ENCODE measurements around the gene UBE2F.

Gene UBE2F

DNA sequence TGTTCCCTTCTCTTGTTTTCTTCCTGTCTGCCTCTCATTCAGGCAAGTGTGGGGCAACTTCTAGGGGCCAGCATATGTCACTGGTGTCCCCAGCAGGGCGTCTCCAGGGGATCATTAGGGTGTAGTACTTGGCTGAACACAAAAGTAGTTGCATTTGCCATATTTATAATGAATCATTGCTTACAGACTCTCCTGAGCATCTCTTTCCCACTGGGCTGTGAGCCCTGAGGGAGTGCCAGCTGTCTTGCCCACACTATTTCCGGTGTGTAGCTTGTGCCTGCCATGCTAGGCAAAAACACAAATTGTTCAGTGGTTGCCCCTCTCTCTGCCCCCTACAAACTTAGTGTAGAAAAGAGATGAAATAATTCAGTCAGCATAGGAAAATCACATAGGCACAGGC lies 53.1 kb downstream of the UBE2F start:
- Histone ChIP-seq H3K27me3 (ENCODE audit: control insufficient read depth in 1 of 2, insufficient read depth in 2 of 2, low read length in 2 of 2) (no peaks in the 10 kb centered on the region), H3K4me3 (ENCODE audit: low read length in 2 of 2) (no peak overlapping the region), H3K9me3 (ENCODE audit: control insufficient read depth in 2 of 2, low read length in 2 of 2) (no peaks in the 10 kb centered on the region), H3K9ac (ENCODE audit: low read length in 2 of 2) (no peak overlapping the region), H3K4me1 (ENCODE audit: control insufficient read depth, insufficient read depth, low read length) (no peaks in the 10 kb centered on the region), H3K36me3 (ENCODE audit: control insufficient read depth in 2 of 2, insufficient read depth in 2 of 2, low read length in 2 of 2) (peaks cover 4 to 11% of the 10 kb centered on the region in 2 donors), H3K27ac (ENCODE audit: low read length) (no peak overlapping the region)

DNA sequence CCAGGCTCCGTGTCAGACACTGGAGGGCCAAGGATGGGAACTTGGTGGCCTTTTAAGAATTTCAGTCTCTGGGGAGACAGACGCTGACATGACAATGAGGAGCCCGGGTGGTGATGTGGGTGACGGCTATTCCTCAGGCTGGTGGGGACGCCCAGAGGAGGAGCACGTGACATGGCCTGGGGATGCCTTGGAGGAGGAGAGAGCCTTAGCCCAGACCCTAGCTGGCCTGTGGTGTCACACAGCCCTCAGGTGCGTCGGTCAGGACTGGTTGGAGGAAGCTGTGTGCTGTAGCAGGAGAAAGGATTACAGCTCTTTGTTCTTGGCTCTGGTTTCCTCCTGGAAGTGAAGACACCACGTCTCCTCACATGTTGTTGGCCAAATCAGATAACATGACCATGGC lies 54.0 kb downstream of the UBE2F start:
- H3K4me3 ChIP-seq (ENCODE audit: low read length in 2 of 2) = no peak overlapping the region
- peaks cover 6 to 15% of the 10 kb centered on the region in 2 donors for H3K36me3 ChIP-seq (ENCODE audit: control insufficient read depth in 2 of 2, insufficient read depth in 2 of 2, low read length in 2 of 2)
- no peaks in the 10 kb centered on the region for H3K9me3 ChIP-seq (ENCODE audit: control insufficient read depth in 2 of 2, low read length in 2 of 2)
- no peak overlapping the region for H3K9ac ChIP-seq (ENCODE audit: low read length in 2 of 2)
- H3K27me3 ChIP-seq (ENCODE audit: control insufficient read depth in 1 of 2, insufficient read depth in 2 of 2, low read length in 2 of 2) = no peaks in the 10 kb centered on the region
- H3K4me1 ChIP-seq (ENCODE audit: control insufficient read depth, insufficient read depth, low read length) = no peaks in the 10 kb centered on the region
- no peak overlapping the region for H3K27ac ChIP-seq (ENCODE audit: low read length)

DNA sequence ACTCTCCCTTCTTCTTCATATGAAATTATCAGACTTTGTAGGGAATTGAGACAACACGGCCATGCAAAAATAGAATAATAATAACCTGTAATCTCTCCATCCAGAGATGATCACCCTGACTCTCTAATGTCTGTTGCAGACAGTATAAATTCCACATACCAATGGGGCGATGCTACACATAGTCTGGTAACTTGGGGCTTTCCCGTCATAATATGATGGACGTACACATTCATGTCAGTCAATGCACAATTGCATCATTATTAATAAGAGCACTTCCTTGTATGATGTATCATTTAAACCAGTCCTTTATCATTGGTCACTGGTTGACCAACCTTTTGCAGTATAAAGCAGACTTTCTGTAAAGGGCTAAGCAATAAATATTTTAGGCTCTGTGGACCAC lies 54.5 kb downstream of the UBE2F start:
- no peaks in the 10 kb centered on the region for H3K27me3 ChIP-seq (ENCODE audit: control insufficient read depth in 1 of 2, insufficient read depth in 2 of 2, low read length in 2 of 2)
- no peaks in the 10 kb centered on the region for H3K9me3 ChIP-seq (ENCODE audit: control insufficient read depth in 2 of 2, low read length in 2 of 2)
- H3K27ac ChIP-seq (ENCODE audit: low read length) = no peak overlapping the region
- H3K36me3 ChIP-seq (ENCODE audit: control insufficient read depth in 2 of 2, insufficient read depth in 2 of 2, low read length in 2 of 2) = peaks cover 6 to 15% of the 10 kb centered on the region in 2 donors
- H3K4me3 ChIP-seq (ENCODE audit: low read length in 2 of 2) = no peak overlapping the region
- H3K9ac ChIP-seq (ENCODE audit: low read length in 2 of 2) = no peak overlapping the region
- H3K4me1 ChIP-seq (ENCODE audit: control insufficient read depth, insufficient read depth, low read length) = no peaks in the 10 kb centered on the region

DNA sequence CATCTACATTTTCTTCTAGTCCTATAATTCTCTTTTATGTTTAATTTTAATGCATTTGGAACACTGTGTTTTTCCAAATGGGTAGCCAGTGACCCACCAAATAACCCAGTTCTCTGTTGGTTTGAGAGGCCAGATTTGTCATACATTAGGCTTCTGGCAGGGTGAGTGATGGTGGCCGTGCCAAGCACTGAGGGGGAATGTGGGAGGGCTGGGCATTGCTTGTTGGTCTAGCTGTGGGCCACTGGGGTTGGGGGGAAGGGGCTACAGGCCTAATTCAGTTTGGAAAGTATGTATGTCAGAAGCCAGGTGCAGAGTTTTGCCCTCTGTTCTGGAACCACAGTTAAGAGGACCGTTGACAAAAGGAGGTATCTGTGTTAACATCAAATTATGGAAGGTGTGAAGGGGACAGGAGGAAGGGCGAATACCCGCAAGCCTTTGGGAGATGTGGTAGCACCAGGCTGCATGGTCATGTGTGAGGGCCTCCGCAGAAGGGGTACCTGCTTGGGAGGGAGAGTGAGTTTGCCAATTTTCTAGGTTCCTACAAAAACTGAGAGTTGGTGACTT lies 55.9 kb downstream of the UBE2F start:
- no peaks in the 10 kb centered on the region for H3K9me3 ChIP-seq (ENCODE audit: control insufficient read depth in 2 of 2, low read length in 2 of 2)
- H3K4me1 ChIP-seq (ENCODE audit: control insufficient read depth, insufficient read depth, low read length) = no peaks in the 10 kb centered on the region
- H3K9ac ChIP-seq (ENCODE audit: low read length in 2 of 2) = no peak overlapping the region
- H3K4me3 ChIP-seq (ENCODE audit: low read length in 2 of 2) = no peak overlapping the region
- H3K36me3 ChIP-seq (ENCODE audit: control insufficient read depth in 2 of 2, insufficient read depth in 2 of 2, low read length in 2 of 2) = peaks cover 6 to 15% of the 10 kb centered on the region in 2 donors
- H3K27me3 ChIP-seq (ENCODE audit: control insufficient read depth in 1 of 2, insufficient read depth in 2 of 2, low read length in 2 of 2) = no peaks in the 10 kb centered on the region
- H3K27ac ChIP-seq (ENCODE audit: low read length) = no peak overlapping the region

DNA sequence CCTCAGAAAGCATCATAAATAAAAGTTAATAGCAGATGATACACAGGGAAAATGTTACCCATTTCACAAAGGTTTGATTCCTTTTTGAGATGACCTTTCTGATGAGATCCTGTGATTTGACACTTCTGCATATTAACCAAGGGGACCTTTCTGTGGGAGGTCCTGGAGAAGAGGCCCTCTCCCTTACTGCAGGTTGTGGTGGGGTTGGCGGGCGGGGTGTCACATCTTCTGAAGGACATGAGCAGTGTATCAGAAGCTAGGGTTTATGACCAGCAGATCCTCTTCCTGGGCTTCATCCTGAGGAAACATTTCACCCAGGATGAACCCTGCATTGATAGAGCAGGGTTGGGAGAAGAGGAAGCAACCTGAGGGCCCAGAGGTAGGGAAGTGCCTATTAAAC lies 56.8 kb downstream of the UBE2F start:
- Histone ChIP-seq H3K9me3 (ENCODE audit: control insufficient read depth in 2 of 2, low read length in 2 of 2) (no peaks in the 10 kb centered on the region), H3K27ac (ENCODE audit: low read length) (no peak overlapping the region), H3K36me3 (ENCODE audit: control insufficient read depth in 2 of 2, insufficient read depth in 2 of 2, low read length in 2 of 2) (peaks cover 6 to 16% of the 10 kb centered on the region in 2 donors)

DNA sequence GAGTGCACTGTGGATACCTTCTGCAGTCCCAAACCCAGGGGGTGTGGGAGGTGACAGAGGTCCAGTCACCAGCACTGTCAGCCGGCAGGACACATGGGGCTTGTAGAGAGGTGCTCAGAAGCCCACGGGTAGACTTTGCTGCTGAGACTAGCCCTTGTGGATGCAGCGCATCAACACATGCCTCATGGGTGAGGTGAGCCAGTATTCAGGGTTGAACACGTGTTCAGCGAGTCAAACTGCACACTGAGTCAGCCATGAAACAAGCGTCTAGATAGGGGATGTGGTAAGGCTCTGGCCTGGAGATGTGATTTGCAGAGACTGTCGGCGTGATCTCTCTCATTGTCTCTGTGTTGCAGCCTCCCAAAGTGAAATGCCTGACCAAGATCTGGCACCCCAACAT lies 58.2 kb downstream of the UBE2F start:
- no peaks in the 10 kb centered on the region for H3K9me3 ChIP-seq (ENCODE audit: control insufficient read depth in 2 of 2, low read length in 2 of 2)
- H3K27me3 ChIP-seq (ENCODE audit: control insufficient read depth in 1 of 2, insufficient read depth in 2 of 2, low read length in 2 of 2) = no peaks in the 10 kb centered on the region
- H3K36me3 ChIP-seq (ENCODE audit: control insufficient read depth in 2 of 2, insufficient read depth in 2 of 2, low read length in 2 of 2) = peaks cover 6 to 18% of the 10 kb centered on the region in 2 donors
- H3K9ac ChIP-seq (ENCODE audit: low read length in 2 of 2) = no peak overlapping the region
- no peak overlapping the region for H3K27ac ChIP-seq (ENCODE audit: low read length)
- H3K4me1 ChIP-seq (ENCODE audit: control insufficient read depth, insufficient read depth, low read length) = no peaks in the 10 kb centered on the region
- no peak overlapping the region for H3K4me3 ChIP-seq (ENCODE audit: low read length in 2 of 2)

More for the DNA sequence above, 56.8 kb downstream of the UBE2F start:
- no peak overlapping the region for H3K9ac ChIP-seq (ENCODE audit: low read length in 2 of 2)
- H3K4me3 ChIP-seq (ENCODE audit: low read length in 2 of 2) = no peak overlapping the region
- no peaks in the 10 kb centered on the region for H3K27me3 ChIP-seq (ENCODE audit: control insufficient read depth in 1 of 2, insufficient read depth in 2 of 2, low read length in 2 of 2)
- no peaks in the 10 kb centered on the region for H3K4me1 ChIP-seq (ENCODE audit: control insufficient read depth, insufficient read depth, low read length)

DNA sequence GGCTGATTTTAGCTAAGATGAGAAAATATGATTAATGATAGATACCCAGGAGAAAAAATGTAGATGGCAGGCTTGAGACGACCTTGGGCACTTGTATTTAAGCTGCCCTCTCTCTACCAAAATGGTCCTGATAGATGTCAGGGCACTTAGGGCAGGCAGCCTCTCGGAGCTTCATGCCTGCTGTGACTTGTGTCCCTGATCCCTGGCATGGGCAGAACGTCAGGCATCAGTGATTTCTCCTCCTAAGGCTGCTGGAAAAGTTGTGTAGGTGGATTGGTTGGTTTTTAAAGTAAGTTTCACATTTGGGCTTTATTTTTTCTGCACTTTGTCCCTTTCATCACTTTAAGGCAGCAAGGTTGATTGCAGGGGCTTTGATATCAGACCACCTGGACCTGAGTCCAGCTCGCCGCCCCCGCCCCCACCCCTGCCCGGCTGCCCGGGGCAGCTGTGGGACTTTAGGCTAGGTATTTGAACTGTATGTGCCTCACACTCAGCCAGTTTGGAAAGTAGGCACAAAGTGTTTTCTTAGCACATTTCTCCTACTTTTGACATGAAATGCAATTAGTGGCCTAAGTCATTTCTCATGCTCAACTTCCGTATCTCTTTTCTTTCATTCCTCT lies 59.0 kb downstream of the UBE2F start:
- Histone ChIP-seq H3K4me3 (ENCODE audit: low read length in 2 of 2) (no peak overlapping the region), H3K9ac (ENCODE audit: low read length in 2 of 2) (no peak overlapping the region), H3K36me3 (ENCODE audit: control insufficient read depth in 2 of 2, insufficient read depth in 2 of 2, low read length in 2 of 2) (peaks cover 11 to 22% of the 10 kb centered on the region in 2 donors), H3K27ac (ENCODE audit: low read length) (no peak overlapping the region), H3K27me3 (ENCODE audit: control insufficient read depth in 1 of 2, insufficient read depth in 2 of 2, low read length in 2 of 2) (no peaks in the 10 kb centered on the region), H3K4me1 (ENCODE audit: control insufficient read depth, insufficient read depth, low read length) (no peaks in the 10 kb centered on the region), H3K9me3 (ENCODE audit: control insufficient read depth in 2 of 2, low read length in 2 of 2) (no peaks in the 10 kb centered on the region)

DNA sequence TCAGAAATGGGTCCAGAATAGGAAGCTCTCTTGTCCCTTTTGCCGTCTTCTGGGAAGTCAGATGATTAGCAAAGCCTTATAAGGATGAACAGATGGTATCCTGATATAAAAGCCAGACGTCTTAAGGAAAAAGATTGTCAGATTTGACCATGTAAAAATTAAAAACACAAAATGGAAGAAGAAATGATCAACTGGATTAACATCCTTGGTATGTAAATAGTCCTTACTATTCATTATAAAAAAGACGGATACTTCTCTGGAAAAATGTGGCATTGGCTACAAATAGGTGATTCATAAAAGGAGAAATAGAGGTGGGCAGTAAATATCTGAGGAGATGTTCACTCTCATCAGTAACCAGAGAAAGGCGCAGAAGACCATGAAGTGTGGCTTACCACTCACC lies 60.2 kb downstream of the UBE2F start:
- peaks cover 17 to 20% of the 10 kb centered on the region in 2 donors for H3K36me3 ChIP-seq (ENCODE audit: control insufficient read depth in 2 of 2, insufficient read depth in 2 of 2, low read length in 2 of 2)

DNA sequence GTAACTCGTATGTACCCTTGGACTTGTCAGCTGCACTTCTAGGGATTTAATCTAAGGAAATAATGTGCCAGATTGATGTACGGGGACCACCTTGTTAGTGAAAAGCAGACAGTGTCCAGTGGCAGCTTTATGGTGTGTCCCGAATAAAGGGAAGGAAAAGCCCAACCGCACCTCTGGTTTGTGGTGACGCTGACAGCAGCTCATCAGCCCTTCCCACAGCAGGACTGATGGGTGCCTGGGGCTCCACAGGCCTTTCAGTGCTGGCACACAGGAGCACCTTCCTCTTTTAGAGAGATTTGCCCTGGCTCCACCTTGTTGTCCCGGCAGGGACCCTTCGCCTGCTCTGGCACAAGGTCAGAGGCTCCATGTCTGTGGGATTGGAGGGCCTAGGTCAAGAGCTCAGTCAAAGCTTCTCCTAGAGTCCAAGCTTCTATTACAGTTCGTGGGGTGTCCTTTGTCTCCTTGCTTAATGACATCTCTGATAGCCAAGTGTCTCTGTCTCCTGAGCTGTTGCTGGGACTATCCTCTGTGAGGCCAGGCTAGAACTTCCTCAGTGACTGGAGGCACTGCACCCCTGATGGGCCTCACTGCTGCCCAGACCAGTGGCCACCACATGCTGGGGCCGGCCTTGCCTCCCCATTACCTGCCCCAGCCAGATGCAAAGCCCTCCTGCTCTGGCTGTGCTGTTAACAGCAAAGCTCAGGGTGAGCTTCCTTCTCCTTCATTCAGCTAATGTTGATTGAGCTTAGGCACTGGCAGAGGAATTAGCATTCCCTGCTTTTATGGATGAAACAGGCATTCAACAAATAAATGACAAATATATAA lies 61.0 kb downstream of the UBE2F start:
- no peaks in the 10 kb centered on the region for H3K9me3 ChIP-seq (ENCODE audit: control insufficient read depth in 2 of 2, low read length in 2 of 2)

More for the DNA sequence above, 60.2 kb downstream of the UBE2F start:
- Histone ChIP-seq H3K27ac (ENCODE audit: low read length) (no peak overlapping the region), H3K9ac (ENCODE audit: low read length in 2 of 2) (no peak overlapping the region), H3K9me3 (ENCODE audit: control insufficient read depth in 2 of 2, low read length in 2 of 2) (no peaks in the 10 kb centered on the region), H3K4me3 (ENCODE audit: low read length in 2 of 2) (no peak overlapping the region), H3K4me1 (ENCODE audit: control insufficient read depth, insufficient read depth, low read length) (no peaks in the 10 kb centered on the region), H3K27me3 (ENCODE audit: control insufficient read depth in 1 of 2, insufficient read depth in 2 of 2, low read length in 2 of 2) (no peaks in the 10 kb centered on the region)

DNA sequence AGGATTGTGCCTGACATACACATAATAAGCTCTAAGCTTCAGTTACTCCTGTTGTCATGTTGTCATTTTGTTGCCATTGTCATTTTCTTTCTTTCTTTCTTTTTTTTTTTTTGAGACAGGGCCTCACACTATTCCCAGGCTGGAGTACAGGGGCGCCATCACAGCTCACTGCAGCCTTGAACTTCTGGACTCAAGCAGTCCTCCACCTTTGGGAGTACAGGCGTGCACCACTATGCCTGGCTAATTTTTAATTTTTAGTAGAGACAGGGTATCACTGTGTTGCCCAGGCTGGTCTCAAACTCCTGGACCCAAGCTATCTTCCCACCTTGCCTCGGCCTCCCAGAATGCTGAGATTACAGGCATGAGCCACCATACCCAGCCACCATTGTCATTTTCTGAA lies 63.0 kb downstream of the UBE2F start:
- Histone ChIP-seq H3K27ac (ENCODE audit: low read length) (no peak overlapping the region), H3K36me3 (ENCODE audit: control insufficient read depth in 2 of 2, insufficient read depth in 2 of 2, low read length in 2 of 2) (peaks cover 19 to 28% of the 10 kb centered on the region in 2 donors), H3K9me3 (ENCODE audit: control insufficient read depth in 2 of 2, low read length in 2 of 2) (no peaks in the 10 kb centered on the region), H3K9ac (ENCODE audit: low read length in 2 of 2) (no peak overlapping the region), H3K4me3 (ENCODE audit: low read length in 2 of 2) (no peak overlapping the region), H3K27me3 (ENCODE audit: control insufficient read depth in 1 of 2, insufficient read depth in 2 of 2, low read length in 2 of 2) (no peaks in the 10 kb centered on the region), H3K4me1 (ENCODE audit: control insufficient read depth, insufficient read depth, low read length) (no peaks in the 10 kb centered on the region)

More for the DNA sequence above, 61.0 kb downstream of the UBE2F start:
- no peaks in the 10 kb centered on the region for H3K27me3 ChIP-seq (ENCODE audit: control insufficient read depth in 1 of 2, insufficient read depth in 2 of 2, low read length in 2 of 2)
- H3K9ac ChIP-seq (ENCODE audit: low read length in 2 of 2) = no peak overlapping the region
- H3K4me1 ChIP-seq (ENCODE audit: control insufficient read depth, insufficient read depth, low read length) = no peaks in the 10 kb centered on the region
- H3K36me3 ChIP-seq (ENCODE audit: control insufficient read depth in 2 of 2, insufficient read depth in 2 of 2, low read length in 2 of 2) = peaks cover 19 to 22% of the 10 kb centered on the region in 2 donors
- H3K4me3 ChIP-seq (ENCODE audit: low read length in 2 of 2) = no peak overlapping the region
- H3K27ac ChIP-seq (ENCODE audit: low read length) = no peak overlapping the region

Measured in stomach smooth muscle (tissue), 2 donors.